GM12873 (cell line): Measurements from ENCODE around the gene GRIA1.

Experiments used
- TF ChIP-seq, protein P1 (sequence below): IDR thresholded peaks from 2 replicates; pipeline ENCODE4 v1.5.1; 2012; ENCODE audit warnings: low read depth, mild to moderate bottlenecking, moderate library complexity, low read length, control low read depth; ENCODE audit not compliant: insufficient read depth; ENCODE audit errors: missing control alignments

GRIA1 gene

DNA sequence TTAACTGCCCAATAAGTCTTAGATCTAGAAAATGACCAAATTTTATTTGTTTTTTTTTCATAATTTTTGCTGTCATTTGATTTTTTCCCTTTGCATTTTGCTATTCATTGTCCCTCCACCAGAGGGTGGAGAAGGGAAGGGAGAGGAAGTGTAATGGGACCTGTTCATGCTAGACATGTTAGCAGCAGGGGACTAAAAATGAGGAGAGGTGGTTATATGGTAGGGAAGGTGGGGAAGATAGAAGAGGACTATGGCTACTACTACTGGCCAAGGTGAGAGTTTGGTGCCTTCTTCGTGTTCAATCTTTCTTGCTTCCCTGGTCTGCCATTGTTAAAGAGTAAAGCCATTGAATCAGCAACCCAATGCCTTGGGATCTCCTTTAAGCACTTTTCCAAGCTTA, 6.4 kb downstream of the GRIA1 start:
- TF ChIP-seq, protein P1, sequence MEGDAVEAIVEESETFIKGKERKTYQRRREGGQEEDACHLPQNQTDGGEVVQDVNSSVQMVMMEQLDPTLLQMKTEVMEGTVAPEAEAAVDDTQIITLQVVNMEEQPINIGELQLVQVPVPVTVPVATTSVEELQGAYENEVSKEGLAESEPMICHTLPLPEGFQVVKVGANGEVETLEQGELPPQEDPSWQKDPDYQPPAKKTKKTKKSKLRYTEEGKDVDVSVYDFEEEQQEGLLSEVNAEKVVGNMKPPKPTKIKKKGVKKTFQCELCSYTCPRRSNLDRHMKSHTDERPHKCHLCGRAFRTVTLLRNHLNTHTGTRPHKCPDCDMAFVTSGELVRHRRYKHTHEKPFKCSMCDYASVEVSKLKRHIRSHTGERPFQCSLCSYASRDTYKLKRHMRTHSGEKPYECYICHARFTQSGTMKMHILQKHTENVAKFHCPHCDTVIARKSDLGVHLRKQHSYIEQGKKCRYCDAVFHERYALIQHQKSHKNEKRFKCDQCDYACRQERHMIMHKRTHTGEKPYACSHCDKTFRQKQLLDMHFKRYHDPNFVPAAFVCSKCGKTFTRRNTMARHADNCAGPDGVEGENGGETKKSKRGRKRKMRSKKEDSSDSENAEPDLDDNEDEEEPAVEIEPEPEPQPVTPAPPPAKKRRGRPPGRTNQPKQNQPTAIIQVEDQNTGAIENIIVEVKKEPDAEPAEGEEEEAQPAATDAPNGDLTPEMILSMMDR: peak; percentile 51

DNA sequence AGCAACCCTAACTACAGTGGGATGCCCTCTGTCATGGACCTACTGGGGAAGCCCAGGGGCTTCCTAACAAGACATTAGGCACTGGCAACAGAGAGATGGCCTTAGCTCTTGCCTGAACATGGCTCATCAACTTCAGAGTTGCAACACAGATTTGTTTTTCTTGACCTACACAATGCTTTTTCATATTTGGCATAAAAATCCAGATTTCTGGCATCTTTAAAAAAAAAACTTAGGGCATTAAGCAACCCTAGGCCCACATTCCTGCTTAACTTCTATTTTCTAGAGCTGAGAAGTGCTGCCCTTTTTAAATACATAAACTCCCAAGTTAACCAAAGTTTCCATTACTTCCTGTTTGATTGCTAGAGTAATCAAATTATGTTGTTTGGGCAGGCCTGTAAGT, 8.0 kb downstream of the GRIA1 start:
- TF ChIP-seq, protein P1: no peak

DNA sequence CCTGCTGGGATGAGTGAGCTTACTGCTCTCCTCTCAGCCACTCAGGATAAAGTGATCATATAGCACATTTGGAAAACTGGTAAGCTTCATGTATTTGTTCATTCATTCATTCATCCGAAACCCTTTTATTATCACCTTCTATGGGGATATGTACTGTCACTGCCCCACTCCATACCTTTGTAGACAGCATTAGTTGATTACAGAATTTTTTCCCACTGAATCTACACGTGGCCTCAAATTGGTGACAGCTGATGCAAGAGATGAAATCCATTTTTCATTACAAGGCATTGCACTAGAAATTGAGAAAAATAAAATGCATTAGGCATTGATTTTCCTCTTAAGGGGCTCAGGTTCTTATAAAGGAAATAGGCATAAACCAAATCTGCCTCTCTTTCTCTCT, 9.7 kb downstream of the GRIA1 start:
- TF ChIP-seq, protein P1: no peak

DNA sequence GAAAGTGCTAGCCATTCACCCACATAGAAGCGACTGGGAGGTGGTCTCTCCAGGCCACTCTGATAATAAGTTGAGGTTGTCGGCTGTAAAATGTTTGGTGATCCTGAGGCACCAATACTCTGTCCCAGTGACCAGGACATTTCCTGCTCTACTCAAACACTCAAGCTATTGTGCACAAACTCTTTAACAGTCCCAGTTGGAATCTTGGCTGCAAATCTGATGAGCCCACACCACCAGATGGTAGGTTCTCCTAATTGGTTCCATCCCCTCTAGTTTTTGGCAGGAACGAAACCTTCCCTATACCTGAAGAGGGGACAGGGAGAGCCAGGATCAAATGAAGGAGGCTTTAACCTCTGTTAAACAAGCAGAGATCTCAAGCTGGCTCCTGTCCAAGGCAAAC, 14.3 kb downstream of the GRIA1 start:
- TF ChIP-seq, protein P1: no peak

DNA sequence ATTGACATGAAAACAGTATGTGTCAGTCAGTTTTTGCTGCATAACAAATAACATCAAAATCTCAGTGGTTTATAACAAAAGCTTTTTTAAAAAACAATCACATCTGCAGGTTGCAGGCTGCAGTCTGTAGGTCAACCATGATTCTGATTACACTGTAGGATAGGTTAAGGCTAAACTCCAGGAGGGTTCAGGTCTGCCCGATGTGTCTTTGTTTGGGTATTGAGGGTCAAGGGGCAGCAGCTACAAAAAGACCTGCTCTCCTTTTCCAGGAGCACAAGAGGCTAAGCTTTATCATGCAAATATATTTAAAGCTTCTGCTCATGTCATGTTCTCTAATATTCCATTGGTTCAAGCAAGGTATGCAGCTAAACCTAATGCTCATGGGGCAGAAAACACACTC, 18.2 kb downstream of the GRIA1 start:
- TF ChIP-seq, protein P1: no peak

DNA sequence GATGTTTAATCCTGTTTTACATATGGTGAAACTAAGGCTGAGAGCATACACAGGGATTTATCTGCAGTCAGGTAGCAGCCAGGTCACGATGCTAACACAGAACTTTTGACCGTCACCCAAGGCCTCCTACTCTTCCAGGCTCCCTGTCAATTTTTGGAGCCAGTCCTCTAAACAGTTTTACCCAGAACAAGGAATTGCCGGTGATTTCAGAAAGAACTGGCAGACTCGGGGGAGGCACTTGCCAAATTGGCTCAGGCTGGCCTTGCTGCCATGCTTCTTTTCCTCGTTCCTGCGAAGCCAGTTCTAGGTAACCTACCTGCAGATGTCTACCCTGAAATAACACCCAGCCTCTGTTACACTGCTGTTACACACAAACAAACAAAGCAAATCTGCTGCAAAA, 21.2 kb downstream of the GRIA1 start:
- TF ChIP-seq, protein P1: no peak

DNA sequence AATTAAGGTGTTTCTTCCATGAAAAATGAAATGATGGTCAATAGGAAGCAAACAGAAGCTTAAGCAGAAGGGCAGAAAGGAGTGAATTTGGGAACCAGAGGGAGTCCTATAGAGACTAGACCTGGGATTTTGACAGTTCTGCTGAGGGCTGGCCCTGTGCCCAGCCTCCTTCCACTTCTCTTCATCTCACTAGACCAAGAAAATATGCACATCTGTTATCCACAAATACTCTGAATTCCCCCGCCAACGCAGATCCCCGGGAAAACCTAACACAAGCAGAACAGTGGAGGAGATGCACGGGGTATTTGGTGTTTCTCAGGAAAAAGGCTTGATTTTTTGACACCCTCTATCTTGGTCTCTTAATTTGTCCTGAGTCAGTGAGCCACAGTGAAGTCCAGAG, 22.7 kb downstream of the GRIA1 start:
- TF ChIP-seq, protein P1: no peak
